CD4-positive, alpha-beta T cell treated with Interleukin-12 subunit alpha and Interleukin-12 subunit beta, for 1 hour (primary cell): ENCODE data around the gene TRAPPC2B.

Source experiments
- DNase-seq: peaks from one replicate; pipeline ENCODE4 v3.0.0-alpha.2; 2020

TRAPPC2B gene

GRCh38 chr19:57376151-57376550, 12.8 kb downstream of the TRAPPC2B start:
- no peak for DNase-seq

DNA sequence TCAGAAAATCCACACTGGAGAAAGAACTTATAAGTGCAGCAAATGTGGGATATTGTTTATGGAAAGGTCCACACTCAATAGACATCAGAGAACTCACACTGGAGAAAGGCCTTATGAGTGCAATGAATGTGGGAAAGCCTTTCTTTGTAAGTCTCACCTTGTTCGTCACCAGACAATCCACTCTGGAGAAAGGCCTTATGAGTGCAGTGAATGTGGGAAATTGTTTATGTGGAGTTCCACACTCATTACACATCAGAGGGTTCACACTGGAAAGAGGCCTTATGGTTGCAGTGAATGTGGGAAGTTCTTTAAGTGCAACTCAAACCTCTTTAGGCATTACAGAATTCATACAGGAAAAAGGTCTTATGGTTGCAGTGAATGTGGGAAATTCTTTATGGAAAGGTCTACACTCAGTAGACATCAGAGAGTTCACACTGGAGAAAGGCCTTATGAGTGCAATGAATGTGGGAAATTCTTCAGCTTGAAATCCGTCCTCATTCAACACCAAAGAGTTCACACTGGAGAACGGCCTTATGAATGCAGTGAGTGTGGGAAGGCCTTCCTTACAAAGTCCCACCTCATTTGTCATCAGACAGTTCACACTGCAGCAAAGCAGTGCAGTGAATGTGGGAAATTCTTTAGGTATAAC, 14.3 kb downstream of the TRAPPC2B start:
- no peak for DNase-seq

DNA sequence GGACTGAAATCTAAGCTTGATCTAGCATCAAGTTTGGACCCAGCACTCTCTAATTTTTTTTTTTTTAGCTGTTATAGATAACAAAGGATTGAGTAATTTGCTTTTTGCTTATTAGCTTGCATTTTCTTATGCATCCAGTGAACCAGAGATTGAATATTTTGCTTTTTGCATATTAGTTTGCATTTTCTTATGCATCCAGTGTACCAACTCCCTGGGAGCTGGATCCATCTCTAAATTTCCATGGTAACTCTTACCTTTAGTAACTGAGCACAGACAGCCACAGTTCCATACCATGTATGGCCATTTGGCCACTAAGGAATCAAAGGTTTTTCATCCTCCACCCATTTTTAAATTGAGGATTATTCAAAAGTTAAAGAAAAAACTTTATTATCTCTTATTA, 17.6 kb downstream of the TRAPPC2B start:
- DNase-seq: no peak

DNA sequence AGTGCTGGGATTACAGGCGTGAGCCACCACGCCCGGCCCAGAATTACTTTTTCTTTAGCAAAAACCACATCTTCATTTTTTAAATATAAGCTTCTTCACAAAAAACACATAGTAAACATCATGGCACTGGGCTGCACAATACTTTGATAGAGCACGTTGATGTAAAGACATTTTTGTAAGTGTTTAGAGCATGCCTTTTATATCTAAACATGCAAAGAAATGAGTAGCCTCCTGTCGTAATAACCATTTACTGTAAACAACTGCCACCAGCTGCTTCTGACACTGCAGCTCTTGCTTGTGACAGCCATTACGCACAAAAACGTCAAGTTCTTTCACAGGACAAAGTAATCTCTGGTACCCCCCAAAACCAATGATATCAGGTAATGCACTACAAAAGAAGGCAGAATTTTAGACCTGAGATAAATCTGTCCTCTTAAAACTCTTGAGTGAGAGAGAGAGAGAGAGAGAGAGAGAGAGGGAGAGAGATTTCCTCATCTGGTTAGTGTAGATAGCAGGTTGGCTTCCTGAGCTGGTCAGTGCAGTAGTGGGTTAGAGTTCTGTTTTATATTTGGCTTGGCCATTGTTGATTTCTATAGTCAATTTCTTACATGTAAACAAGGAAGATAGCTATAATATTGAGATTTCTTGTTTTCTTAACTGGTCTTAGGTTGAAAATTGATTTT, 19.6 kb downstream of the TRAPPC2B start:
- no peak for DNase-seq

- no peak for DNase-seq
These were observed 25.9 kb downstream of the TRAPPC2B start for GRCh38 chr19:57389194-57389729.

GRCh38 chr19:57389730-57390598, 26.6 kb downstream of the TRAPPC2B start, which contains the start of gene ZNF548:
ZNF548 (plus strand) TSS chr19:57389854; CDS start chr19:57390100, 246 bp downstream.
- DNase-seq: peak; percentile 98

- DNase-seq: no peak
These were observed 32.4 kb downstream of the TRAPPC2B start for GRCh38 chr19:57395710-57396109.

GRCh38 chr19:57398868-57399267, 35.5 kb downstream of the TRAPPC2B start:
- DNase-seq: no peak

GRCh38 chr19:57403737-57404563, 40.6 kb downstream of the TRAPPC2B start:
- DNase-seq: no peak

DNA sequence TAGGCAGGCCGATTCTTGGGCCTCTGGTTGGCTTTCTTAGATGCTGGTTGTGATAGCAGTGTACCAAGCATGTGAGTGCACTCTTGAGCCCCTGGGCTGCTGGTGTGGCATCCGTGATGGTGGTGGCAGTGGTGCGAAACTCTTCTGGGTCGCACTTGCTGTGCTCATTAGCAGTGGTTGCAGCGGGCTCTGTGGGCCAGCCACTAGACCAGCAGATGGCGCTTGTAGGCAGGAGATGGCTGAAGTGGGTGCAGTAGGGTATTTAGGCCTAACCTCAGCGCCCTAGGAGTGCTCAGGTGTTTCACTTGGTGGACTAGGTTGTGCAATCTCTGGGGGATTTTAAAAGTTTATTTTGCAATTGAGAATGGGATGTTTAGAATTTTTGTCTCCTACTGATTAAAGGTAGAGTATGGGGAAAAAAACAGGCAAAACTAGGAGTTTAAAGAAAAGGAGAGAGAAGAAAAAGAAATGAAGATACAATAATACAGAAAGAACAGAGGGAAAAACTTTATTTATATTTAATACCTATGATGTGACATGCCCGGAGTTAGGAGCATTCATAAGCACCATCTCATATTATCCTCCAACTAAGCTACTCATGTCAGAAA, 43.3 kb downstream of the TRAPPC2B start:
- DNase-seq: peak; percentile 80

DNA sequence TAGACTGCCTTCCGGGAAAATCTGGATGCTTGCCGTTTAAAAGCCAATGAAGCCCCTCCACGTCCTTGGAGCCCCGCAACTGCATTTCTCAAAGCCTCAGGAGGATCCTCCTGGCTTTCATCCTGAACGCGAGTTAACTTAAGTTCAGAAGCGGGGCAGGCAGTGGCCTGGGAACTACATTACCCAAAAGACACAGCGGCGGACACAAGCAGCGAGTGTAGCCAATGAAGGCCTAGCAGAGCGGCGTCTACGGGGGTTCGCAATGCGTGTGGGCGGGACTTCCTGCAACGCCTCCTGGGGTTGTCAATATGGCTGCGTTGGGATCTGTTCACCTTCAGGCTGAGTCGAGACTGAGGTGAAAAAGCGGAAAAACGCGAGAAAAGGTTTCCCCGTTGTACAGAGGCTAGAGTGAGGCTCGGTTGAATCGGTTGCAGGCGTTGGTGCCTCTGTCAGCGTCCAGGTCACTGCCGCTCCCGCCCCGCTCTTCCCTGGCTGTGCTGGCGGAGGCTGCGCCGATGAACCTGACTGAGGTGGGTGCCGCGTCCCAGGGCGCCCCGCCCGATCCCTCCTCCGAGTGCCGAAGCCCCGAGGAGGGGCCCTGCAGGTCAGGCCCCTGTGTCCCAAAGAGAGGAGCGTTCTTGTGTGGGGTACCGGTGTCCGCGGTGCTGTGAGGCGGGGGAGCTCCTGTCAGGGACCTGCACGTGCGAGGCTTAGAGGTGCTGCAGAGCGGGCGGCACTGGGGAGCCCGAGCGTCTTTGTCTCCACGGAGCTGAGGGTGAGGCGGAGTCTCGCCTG, 47.7 kb downstream of the TRAPPC2B start, which contains the start of gene ZNF17:
Gene ZNF17, plus strand, starts transcription at position 285 of the 795 bp plus-strand sequence. CDS start 2,455 bp downstream, outside the sequence.
- DNase-seq: peak; percentile 93
